ENCODE data around the gene HDAC4.

DNA sequence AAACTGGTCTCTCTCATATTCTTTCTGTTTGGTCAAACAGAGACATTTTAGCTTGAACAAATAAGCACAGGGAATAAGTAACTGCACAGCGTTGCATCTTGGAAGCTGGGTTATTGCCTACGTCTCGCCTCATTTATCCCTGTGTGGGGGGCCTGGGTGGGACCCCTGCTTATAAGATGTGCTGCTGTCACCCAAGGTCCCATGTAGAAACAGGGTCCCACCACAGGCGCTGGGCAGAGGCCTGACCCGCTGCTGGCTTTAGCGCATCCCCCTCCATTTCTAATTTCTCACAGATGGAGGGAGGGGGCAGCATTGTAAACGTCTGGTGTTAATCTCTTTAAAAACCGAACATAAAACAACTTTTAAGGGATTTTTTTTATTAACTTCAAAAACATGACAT, 207.8 kb downstream of the HDAC4 start:
- TF ChIP-seq POLR2AphosphoS5 (IDR thresholded peaks at IDR 0.05; ENCODE audit: low read depth) (no peak), SPI1 (IDR thresholded peaks at IDR 0.05; ENCODE audit: borderline replicate concordance, low read depth) (no peak), REST (IDR thresholded peaks at IDR 0.05; ENCODE audit: insufficient replicate concordance, low read depth) (no peak), GABPA (IDR thresholded peaks at IDR 0.05; ENCODE audit: low read depth) (no peak)
- TF ChIP-seq, protein P1, sequence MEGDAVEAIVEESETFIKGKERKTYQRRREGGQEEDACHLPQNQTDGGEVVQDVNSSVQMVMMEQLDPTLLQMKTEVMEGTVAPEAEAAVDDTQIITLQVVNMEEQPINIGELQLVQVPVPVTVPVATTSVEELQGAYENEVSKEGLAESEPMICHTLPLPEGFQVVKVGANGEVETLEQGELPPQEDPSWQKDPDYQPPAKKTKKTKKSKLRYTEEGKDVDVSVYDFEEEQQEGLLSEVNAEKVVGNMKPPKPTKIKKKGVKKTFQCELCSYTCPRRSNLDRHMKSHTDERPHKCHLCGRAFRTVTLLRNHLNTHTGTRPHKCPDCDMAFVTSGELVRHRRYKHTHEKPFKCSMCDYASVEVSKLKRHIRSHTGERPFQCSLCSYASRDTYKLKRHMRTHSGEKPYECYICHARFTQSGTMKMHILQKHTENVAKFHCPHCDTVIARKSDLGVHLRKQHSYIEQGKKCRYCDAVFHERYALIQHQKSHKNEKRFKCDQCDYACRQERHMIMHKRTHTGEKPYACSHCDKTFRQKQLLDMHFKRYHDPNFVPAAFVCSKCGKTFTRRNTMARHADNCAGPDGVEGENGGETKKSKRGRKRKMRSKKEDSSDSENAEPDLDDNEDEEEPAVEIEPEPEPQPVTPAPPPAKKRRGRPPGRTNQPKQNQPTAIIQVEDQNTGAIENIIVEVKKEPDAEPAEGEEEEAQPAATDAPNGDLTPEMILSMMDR (IDR thresholded peaks at IDR 0.05; ENCODE audit: insufficient read depth, low read length), result no peak

Data from HL-60 (cell line).